T-helper 22 cell (primary cell): ENCODE measurements around the gene SLF2.
A peak's percentile ranks its signal among the peaks of the same experiment; 100 is the strongest.

Experiments used
- DNase-seq: peaks from one replicate; pipeline ENCODE4 v3.0.0-alpha.2; 2020; ENCODE audit warnings: low read depth

SLF2 gene

GRCh38 chr10:100980711-100981110 lies 67.9 kb downstream of the SLF2 start:
- DNase-seq, result no peak

- DNase-seq, result no peak
Observed at GRCh38 chr10:100981178-100981772, 68.5 kb downstream of the SLF2 start.

GRCh38 chr10:100982916-100983830 lies 70.4 kb downstream of the SLF2 start:
- DNase-seq, result no peak

- DNase-seq, result no peak
Observed at GRCh38 chr10:100983868-100984671, 71.3 kb downstream of the SLF2 start.

GRCh38 chr10:100984672-100985177 lies 72.0 kb downstream of the SLF2 start:
- DNase-seq, result no peak

- DNase-seq, result no peak
Observed at GRCh38 chr10:100985336-100985735, 72.6 kb downstream of the SLF2 start.

GRCh38 chr10:100986623-100986951 lies 73.8 kb downstream of the SLF2 start:
- DNase-seq, result no peak

- peak; percentile 70 for DNase-seq
Observed at GRCh38 chr10:100986952-100987684, 74.4 kb downstream of the SLF2 start, which contains the start of the genes MRPL43 and TWNK. TSS of gene MRPL43 (minus strand) at chr10:100987497. CDS start at chr10:100987443, 54 bp downstream. TSS of gene TWNK (plus strand) at chr10:100987543. CDS start at chr10:100988211, 668 bp downstream.

GRCh38 chr10:100987685-100988049 lies 74.9 kb downstream of the SLF2 start:
- DNase-seq, result no peak

- no peak for DNase-seq
Observed at GRCh38 chr10:100988166-100988565, 75.4 kb downstream of the SLF2 start.

GRCh38 chr10:100989088-100989487 lies 76.3 kb downstream of the SLF2 start:
- DNase-seq, result no peak

- no peak for DNase-seq
Observed at GRCh38 chr10:100993986-100994708, 81.4 kb downstream of the SLF2 start.

GRCh38 chr10:100995181-100995580 lies 82.4 kb downstream of the SLF2 start:
- DNase-seq, result no peak

GRCh38 chr10:100996678-100997359 lies 84.1 kb downstream of the SLF2 start:
- peak; percentile 18 for DNase-seq

- peak; percentile 64 for DNase-seq
Observed at GRCh38 chr10:100997360-100998182, 84.8 kb downstream of the SLF2 start.

GRCh38 chr10:100998183-100998990 lies 85.6 kb downstream of the SLF2 start:
- DNase-seq, result peak; percentile 47

GRCh38 chr10:100998991-100999741 lies 86.4 kb downstream of the SLF2 start:
- DNase-seq, result peak; percentile 54

- no peak for DNase-seq
Observed at GRCh38 chr10:100999742-101000126, 87.0 kb downstream of the SLF2 start, which contains the start of gene LZTS2. TSS of gene LZTS2 (plus strand) at chr10:100999808. CDS start at chr10:101002539, 2,731 bp downstream.
